Testis (tissue), 3 donors: Measurements from ENCODE around the gene PRPF6. TPM values are rescaled to one million over a fixed set of nuclear protein-coding genes. Genes with fewer than 3 reads are reported as not detected.

Experiments
- DNase-seq: peaks from one replicate; pipeline ENCODE4 v3.0.0-alpha.2; 2019
- H3K27ac ChIP-seq, 2 donors: fragments of 200-600 bp; sonication (generic); one replicate each; pipeline ENCODE4 v1.5.1; 2019
- H3K27me3 ChIP-seq: fragments of 200-600 bp; sonication (generic); one replicate; pipeline ENCODE4 v1.5.1; 2019
- H3K36me3 ChIP-seq: fragments of 200-600 bp; sonication (generic); one replicate; pipeline ENCODE4 v1.5.1; 2017; ENCODE audit warnings: low read depth; ENCODE audit errors: missing control alignments
- H3K4me1 ChIP-seq: fragments of 200-600 bp; sonication (generic); one replicate; pipeline ENCODE4 v1.5.1; 2019
- H3K4me3 ChIP-seq, 2 donors: fragments of 200-600 bp; sonication (generic); one replicate each; pipeline ENCODE4 v1.5.1; 2017 to 2019
- H3K9me3 ChIP-seq: fragments of 200-600 bp; sonication (generic); one replicate; pipeline ENCODE4 v1.5.1; 2017
- CTCF ChIP-seq, 3 experiments: fragments of 450-650 bp in 2 of 3; fragments of 200-600 bp in 1 of 3; sonication (generic) in 1 of 3; IDR thresholded peaks; one replicate each; pipeline ENCODE4 v1.5.1; 2016 to 2019; ENCODE audit warnings: antibody characterized with exemption in 3 of 3, mild to moderate bottlenecking in 2 of 3, moderate library complexity in 1 of 3
- POLR2A ChIP-seq: fragments of 450-650 bp; IDR thresholded peaks from one replicate; pipeline ENCODE4 v1.6.1; 2017; ENCODE audit warnings: antibody characterized with exemption, mild to moderate bottlenecking, moderate library complexity
- WGBS, 2 donors: methylation state at CpG; one replicate each; pipeline ENCODE4 v1.1.5; 2018; 5-methylcytosine and 5-hydroxymethylcytosine counted together
- intact Hi-C: fragments of 100-400 bp; cut with DNase I; formaldehyde crosslinking; loops from one replicate; pipeline ENCODE4 v1.15.1; 2023; ENCODE audit warnings: low total_unique reads
- microRNA counts, 2 donors: library from miRNA; unstranded; fragments of <30 nt; microRNA quantifications; one replicate each; lab custom pipeline; 2016
- microRNA-seq, 2 donors: library from miRNA; unstranded; fragments of <30 nt; microRNA quantifications; one replicate each; pipeline ENCODE4, GENCODE V29; 2016; ENCODE audit warnings: borderline number of aligned reads in 2 of 2, borderline replicate concordance in 1 of 2
- polyA plus RNA-seq: library from polyadenylated mRNA; stranded (reverse); fragments of 350-450 nt; fragmentation: Illumina TruSeq; extraction: RNeasy Lipid Tissue Mini Kit (QIAGEN cat#74804); gene quantifications from one replicate; pipeline ENCODE4 v1.2.3, GENCODE V29; 2014; ENCODE audit warnings: low read depth, low replicate concordance; ENCODE audit not compliant: insufficient read depth
- small RNA-seq, 2 donors: library from RNA; depleted of rRNA; stranded (forward); fragments of <200 nt; gene quantifications; one replicate each; pipeline ENCODE3, GENCODE V24; 2016
- total RNA-seq, 2 donors: library from RNA; depleted of rRNA; stranded (reverse); fragments of >200 nt; gene quantifications; one replicate each; pipeline ENCODE4 v1.2.3, GENCODE V29; 2016

The PRPF6 gene
- total and polyA plus RNA-seq, 3 donors from 2014 or later, result 106 to 114 (median 107) TPM

GRCh38 chr20:64082126-64082731 lies 101.3 kb downstream of the PRPF6 start:
- intact Hi-C loops, result no loop called here
- no peaks in the 10 kb centered on the region for H3K27me3 ChIP-seq
- TF ChIP-seq POLR2A (no peak), CTCF (IDR thresholded peaks at IDR 0.05) (no peak)
- DNase-seq, result no peak
- H3K4me3 ChIP-seq, result no peak overlapping the region
- H3K4me1 ChIP-seq, result peaks cover 27% of the 10 kb centered on the region
- H3K9me3 ChIP-seq, result no peaks in the 10 kb centered on the region
- WGBS, 2 donors, result 24 to 33% methylated on average over 13 of the region's 13 CpGs
- H3K27ac ChIP-seq, result no peak overlapping the region
- H3K36me3 ChIP-seq, result no peaks in the 10 kb centered on the region

MicroRNAs encoded within 50 kb of the gene (microRNA counts, 767-probe panel; counts per million panel counts)
- microRNA hsa-miR-1914-5p (lab: Ali Mortazavi, UCI), result 0 to 152 counts per million in 2 donors
- 0 to 152 counts per million in 2 donors for microRNA hsa-miR-647 (lab: Ali Mortazavi, UCI)

Small RNAs within 50 kb of the gene (microRNA-seq; reads per million reads assigned to microRNA genes)
- 0 reads per million in 2 donors for gene MIR1914
- 0 to 0.70 reads per million in 2 donors for gene MIR647
- gene MIR6813, result 0.69 to 0.70 reads per million in 2 donors

Small RNAs within 50 kb of the gene (small RNA-seq; reads per million reads assigned to genes)
- gene AL355803.1, result 0 to 0.19 reads per million in 2 donors
- gene MIR647, result 0 reads per million in 2 donors
- gene MIR6813, result 0 reads per million in 2 donors

Other genes starting within 250 kb of the PRPF6 start
- 10 to 100 TPM; 41.4 to 47.4 TPM for gene LIME1, start 244.5 kb upstream of the PRPF6 start, total RNA-seq
- gene LIME1, start 244.5 kb upstream of the PRPF6 start, polyA plus RNA-seq, result 5.6 TPM
- gene SLC2A4RG, start 241.4 kb upstream of the PRPF6 start, total RNA-seq, result 100 to 1,000 TPM; 123 to 141 TPM
- gene SLC2A4RG, start 241.4 kb upstream of the PRPF6 start, polyA plus RNA-seq, result 64.4 TPM
- gene ZBTB46, start 149.9 kb upstream of the PRPF6 start, total RNA-seq, result 10 to 100 TPM; 12.5 to 15.4 TPM
- 5.2 TPM for gene ZBTB46, start 149.9 kb upstream of the PRPF6 start, polyA plus RNA-seq
- gene ABHD16B, start 119.6 kb upstream of the PRPF6 start, total RNA-seq, result 10 to 100 TPM; 13.8 to 20.9 TPM
- gene ABHD16B, start 119.6 kb upstream of the PRPF6 start, polyA plus RNA-seq, result 10.8 TPM
- 100 to 1,000 TPM; 100 to 132 TPM for gene TPD52L2, start 115.9 kb upstream of the PRPF6 start, total RNA-seq
- 89.9 TPM for gene TPD52L2, start 115.9 kb upstream of the PRPF6 start, polyA plus RNA-seq
- gene DNAJC5, start 86.0 kb upstream of the PRPF6 start, total RNA-seq, result 10 to 100 TPM; 58.2 to 64.8 TPM
- 35.6 TPM for gene DNAJC5, start 86.0 kb upstream of the PRPF6 start, polyA plus RNA-seq
- gene UCKL1, start 24.7 kb upstream of the PRPF6 start, total RNA-seq, result 10 to 100 TPM; 72.6 to 78.0 TPM
- 35.0 TPM for gene UCKL1, start 24.7 kb upstream of the PRPF6 start, polyA plus RNA-seq
- gene ZNF512B, start 11.2 kb upstream of the PRPF6 start, total RNA-seq, result 10 to 100 TPM; 24.5 to 27.6 TPM
- gene ZNF512B, start 11.2 kb upstream of the PRPF6 start, polyA plus RNA-seq, result 16.7 TPM
- gene SAMD10, start 1.5 kb upstream of the PRPF6 start, total RNA-seq, result 10 to 100 TPM in 1 of 2 donors, 1 to 10 TPM in 1; 6.2 to 10.7 TPM
- gene SAMD10, start 1.5 kb upstream of the PRPF6 start, polyA plus RNA-seq, result 3.9 TPM
- gene C20orf204, start 55.0 kb downstream of the PRPF6 start, total RNA-seq, result 1 to 10 TPM; 4.5 to 8.3 TPM
- gene C20orf204, start 55.0 kb downstream of the PRPF6 start, polyA plus RNA-seq, result 2.9 TPM
- 10 to 100 TPM in 1 of 2 donors, 1 to 10 TPM in 1; 6.1 to 17.1 TPM for gene SOX18, start 68.5 kb downstream of the PRPF6 start, total RNA-seq
- gene SOX18, start 68.5 kb downstream of the PRPF6 start, polyA plus RNA-seq, result 7.9 TPM
- 100 to 1,000 TPM in 1 of 2 donors, 10 to 100 TPM in 1; 94.5 to 126 TPM for gene TCEA2, start 82.1 kb downstream of the PRPF6 start, total RNA-seq
- 171 TPM for gene TCEA2, start 82.1 kb downstream of the PRPF6 start, polyA plus RNA-seq
- 10 to 100 TPM in 1 of 2 donors, 1 to 10 TPM in 1; 4.4 to 10.4 TPM for gene RGS19, start 98.4 kb downstream of the PRPF6 start, total RNA-seq
- gene RGS19, start 98.4 kb downstream of the PRPF6 start, polyA plus RNA-seq, result 7.3 TPM
- gene OPRL1, start 99.0 kb downstream of the PRPF6 start, total RNA-seq, result 1 to 10 TPM; 6.0 to 7.7 TPM
- gene OPRL1, start 99.0 kb downstream of the PRPF6 start, polyA plus RNA-seq, result 9.4 TPM
- 10 to 100 TPM; 45.3 to 89.9 TPM for gene LKAAEAR1, start 103.3 kb downstream of the PRPF6 start, total RNA-seq
- 6.6 TPM for gene LKAAEAR1, start 103.3 kb downstream of the PRPF6 start, polyA plus RNA-seq
- gene NPBWR2, start 126.4 kb downstream of the PRPF6 start, total RNA-seq, result under 1 TPM in 1 of 2 donors, not detected in 1; 0.19 TPM
- gene NPBWR2, start 126.4 kb downstream of the PRPF6 start, polyA plus RNA-seq, result not detected
- 10 to 100 TPM in 1 of 2 donors, 1 to 10 TPM in 1; 1.7 to 22.2 TPM for gene MYT1, start 183.3 kb downstream of the PRPF6 start, total RNA-seq
- gene MYT1, start 183.3 kb downstream of the PRPF6 start, polyA plus RNA-seq, result 2.9 TPM